22Rv1 (cell line): ENCODE data around the gene ATXN7L1.

ENCODE experiments used
- H3K27ac ChIP-seq: fragments of 450-650 bp; 2 replicates; pipeline ENCODE4 v1.5.1; 2017
- ZFX ChIP-seq: fragments of 450-650 bp; IDR thresholded peaks from 2 replicates; pipeline ENCODE4 v1.6.1; 2017; ENCODE audit warnings: antibody characterized with exemption, borderline replicate concordance
- TF ChIP-seq, protein P1 (sequence below): fragments of 450-650 bp; IDR thresholded peaks from 2 replicates; pipeline ENCODE4 v1.5.1; 2017; ENCODE audit warnings: mild to moderate bottlenecking

The ATXN7L1 gene

DNA sequence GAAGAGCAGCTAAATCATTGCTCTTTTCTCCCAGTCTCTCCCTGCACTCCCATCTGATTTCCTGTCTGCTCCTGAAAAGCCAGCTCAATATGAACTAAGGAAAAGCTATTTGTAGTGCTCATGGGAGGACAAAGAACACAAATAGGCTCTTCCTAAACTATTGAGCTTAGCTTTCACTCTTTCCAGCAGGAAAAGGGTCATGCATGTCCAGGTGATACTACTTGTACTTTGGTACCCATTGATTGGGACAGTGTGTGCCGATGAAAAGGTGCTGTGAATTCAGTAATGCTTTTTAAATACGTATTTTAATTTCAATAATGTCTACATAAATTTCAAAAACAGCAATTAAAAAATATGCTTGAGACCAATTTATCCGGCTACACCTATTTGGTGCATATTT is 37.5 kb upstream of the ATXN7L1 start:
- no peak overlapping the region for H3K27ac ChIP-seq
- no peak for TF ChIP-seq ZFX
- TF ChIP-seq, protein P1, sequence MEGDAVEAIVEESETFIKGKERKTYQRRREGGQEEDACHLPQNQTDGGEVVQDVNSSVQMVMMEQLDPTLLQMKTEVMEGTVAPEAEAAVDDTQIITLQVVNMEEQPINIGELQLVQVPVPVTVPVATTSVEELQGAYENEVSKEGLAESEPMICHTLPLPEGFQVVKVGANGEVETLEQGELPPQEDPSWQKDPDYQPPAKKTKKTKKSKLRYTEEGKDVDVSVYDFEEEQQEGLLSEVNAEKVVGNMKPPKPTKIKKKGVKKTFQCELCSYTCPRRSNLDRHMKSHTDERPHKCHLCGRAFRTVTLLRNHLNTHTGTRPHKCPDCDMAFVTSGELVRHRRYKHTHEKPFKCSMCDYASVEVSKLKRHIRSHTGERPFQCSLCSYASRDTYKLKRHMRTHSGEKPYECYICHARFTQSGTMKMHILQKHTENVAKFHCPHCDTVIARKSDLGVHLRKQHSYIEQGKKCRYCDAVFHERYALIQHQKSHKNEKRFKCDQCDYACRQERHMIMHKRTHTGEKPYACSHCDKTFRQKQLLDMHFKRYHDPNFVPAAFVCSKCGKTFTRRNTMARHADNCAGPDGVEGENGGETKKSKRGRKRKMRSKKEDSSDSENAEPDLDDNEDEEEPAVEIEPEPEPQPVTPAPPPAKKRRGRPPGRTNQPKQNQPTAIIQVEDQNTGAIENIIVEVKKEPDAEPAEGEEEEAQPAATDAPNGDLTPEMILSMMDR, result no peak

DNA sequence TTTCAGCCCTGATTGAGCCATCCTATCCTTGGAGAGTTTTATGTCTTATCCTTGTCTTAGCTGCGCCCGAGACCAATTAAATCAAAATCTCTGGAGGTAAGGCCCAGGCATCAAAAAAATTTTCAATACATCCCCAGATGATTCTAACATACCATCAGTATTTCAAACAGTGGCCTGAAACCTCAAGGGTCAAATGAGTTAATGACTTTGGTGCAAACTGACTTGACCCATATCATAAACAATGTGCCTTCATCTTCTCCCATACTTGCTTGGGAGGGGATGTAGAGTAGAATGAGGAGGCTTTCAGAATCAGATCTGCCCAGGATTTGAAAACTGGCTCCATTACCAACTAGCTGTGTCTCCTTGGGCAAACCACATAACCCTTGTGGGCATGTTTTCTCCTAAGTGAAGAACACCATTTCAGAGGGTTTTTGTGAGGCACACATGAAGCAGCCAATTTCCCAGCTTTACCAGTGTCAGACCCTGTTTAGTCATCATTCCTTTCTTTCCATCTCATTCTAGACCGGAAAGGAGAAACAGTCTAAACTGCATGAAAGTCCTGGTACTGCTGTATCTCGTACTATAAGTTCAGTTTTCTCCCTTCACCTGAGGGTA is 35.7 kb upstream of the ATXN7L1 start:
- no peak for TF ChIP-seq ZFX
- TF ChIP-seq, protein P1, result no peak
- no peak overlapping the region for H3K27ac ChIP-seq

DNA sequence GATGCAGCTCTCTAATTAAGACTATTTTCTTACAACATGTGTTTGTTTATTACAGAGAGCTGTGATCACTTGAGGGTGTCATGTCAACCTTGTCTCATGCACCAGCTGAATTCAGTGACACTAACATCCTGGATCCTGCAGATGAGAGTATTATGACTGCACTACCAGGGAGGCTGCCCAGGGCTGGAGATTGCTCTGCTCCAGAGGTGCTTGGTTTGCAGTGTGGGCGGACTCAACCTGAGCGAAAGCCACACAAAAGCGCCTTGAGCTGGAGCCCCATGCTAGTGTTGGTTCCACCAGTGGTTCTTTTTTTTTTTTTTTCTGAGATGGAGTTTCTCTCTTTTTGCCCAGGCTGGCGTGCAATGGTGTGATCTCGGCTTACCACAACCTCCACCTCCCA is 33.8 kb upstream of the ATXN7L1 start:
- TF ChIP-seq ZFX, result no peak
- TF ChIP-seq, protein P1, result no peak
- no peak overlapping the region for H3K27ac ChIP-seq

DNA sequence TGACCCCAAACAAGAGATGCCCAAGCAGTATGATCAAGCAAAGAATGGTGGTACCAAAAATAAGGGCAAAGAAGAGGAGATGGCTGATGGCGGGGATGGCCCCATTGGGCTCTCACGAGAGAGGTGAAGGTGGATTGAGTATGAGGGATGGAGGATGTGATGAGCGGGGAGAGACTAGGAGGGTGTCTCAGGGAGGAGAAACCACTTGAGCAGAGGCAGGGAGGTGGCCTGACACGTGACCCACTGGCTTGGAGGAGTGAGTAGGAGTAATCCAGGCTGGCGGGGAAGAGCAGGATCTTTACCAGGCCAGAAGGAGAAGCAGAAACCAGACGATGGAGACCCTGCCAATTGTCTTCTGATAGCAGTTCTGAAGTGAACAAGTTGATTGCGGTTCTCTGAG is 33.3 kb upstream of the ATXN7L1 start:
- TF ChIP-seq, protein P1, result no peak
- no peak for TF ChIP-seq ZFX

DNA sequence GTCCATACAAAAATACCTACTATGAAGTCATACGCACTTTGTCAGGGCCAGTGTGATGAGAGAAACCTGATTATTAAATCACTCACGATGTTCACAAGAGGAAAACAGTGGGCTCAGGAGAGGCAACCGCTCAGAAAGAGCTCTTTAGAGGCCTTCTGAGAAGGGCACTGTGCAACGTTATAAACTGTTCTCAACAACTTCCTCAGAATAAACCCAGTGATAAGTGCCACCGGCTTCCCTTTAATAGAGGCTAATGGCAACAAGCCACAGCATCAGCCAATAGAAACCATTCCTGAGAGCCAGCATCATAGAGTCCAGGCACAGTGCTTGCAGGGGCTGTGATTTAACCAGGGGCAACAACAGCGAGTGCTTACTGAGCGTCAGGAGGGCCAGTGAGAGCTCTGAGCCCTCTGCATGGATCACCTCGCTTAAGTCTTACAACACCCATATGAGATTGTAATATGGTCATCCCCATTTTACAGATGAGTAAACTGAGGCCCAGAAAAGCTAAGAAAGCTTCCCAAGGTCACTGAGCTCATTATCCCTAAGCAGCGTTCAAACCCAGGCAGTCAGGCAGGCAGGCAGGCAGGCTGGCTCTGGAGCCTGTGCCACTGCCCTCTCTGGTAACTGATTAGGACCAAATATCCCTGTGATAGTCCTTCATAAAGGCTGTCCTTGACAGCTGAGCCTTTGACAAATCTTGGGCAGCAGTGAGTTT is 30.9 kb upstream of the ATXN7L1 start:
- no peak overlapping the region for H3K27ac ChIP-seq
- no peak for TF ChIP-seq ZFX
- TF ChIP-seq, protein P1, result no peak

More for the DNA sequence above, 33.3 kb upstream of the ATXN7L1 start:
- H3K27ac ChIP-seq, result no peak overlapping the region

DNA sequence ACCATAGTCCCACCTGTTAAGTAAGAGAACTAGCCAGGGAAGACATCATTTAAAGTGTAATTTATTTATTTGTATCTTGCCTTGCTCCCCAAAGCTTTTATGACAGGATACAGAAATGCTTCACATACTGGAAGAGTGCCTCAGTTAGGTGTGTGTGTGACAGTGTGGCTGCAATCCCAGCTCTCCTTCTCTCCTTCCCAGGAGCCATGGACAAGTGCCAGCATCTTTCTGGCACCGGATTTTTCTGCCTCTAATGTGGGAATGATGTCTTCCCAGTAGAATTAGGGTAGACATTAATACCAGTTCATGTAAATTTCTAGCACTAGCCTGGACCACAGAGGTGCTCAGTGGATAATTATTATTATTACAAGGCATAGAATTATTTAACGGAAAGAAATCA is 30.3 kb upstream of the ATXN7L1 start:
- H3K27ac ChIP-seq, result no peak overlapping the region
- TF ChIP-seq, protein P1, result no peak
- TF ChIP-seq ZFX, result no peak

DNA sequence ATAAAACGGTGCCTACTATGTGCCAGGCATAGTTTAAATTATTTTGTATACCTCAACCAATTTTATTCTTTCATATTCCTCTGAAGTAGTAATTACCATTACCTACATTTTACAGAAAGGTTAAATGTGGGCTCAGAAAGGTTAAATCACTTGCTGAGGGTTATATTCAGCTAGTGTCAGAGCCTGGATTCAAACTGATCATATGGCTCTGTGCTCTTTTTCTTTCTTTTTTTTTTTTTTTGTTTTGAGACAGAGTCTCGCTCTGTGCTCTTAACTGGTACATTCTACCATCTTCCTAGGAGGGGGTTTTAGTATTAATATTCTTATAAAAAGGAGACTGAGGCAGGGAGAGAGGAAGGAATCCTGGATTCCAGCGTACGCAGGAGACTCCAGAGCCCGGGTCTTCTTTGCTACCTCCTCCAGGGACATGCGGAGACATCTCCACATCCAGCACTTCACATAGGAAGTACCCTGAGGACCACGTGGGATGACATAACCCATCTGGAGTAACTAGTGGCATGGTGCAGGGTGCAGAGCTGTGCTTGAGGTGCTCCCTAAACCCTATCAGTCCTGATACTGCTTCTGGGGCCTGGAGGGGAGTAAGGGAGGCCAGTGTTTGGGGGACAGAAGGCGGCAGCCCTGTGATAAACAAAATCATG is 29.6 kb upstream of the ATXN7L1 start:
- H3K27ac ChIP-seq, result no peak overlapping the region
- no peak for TF ChIP-seq ZFX
- TF ChIP-seq, protein P1, result no peak
